ENCODE measurements around the gene PRR36. TPM values are rescaled to one million over a fixed set of nuclear protein-coding genes. Genes with fewer than 3 reads are reported as not detected.

PRR36 gene
- total RNA-seq, 1 donor from 2014 or later, result 0.05 TPM

DNA sequence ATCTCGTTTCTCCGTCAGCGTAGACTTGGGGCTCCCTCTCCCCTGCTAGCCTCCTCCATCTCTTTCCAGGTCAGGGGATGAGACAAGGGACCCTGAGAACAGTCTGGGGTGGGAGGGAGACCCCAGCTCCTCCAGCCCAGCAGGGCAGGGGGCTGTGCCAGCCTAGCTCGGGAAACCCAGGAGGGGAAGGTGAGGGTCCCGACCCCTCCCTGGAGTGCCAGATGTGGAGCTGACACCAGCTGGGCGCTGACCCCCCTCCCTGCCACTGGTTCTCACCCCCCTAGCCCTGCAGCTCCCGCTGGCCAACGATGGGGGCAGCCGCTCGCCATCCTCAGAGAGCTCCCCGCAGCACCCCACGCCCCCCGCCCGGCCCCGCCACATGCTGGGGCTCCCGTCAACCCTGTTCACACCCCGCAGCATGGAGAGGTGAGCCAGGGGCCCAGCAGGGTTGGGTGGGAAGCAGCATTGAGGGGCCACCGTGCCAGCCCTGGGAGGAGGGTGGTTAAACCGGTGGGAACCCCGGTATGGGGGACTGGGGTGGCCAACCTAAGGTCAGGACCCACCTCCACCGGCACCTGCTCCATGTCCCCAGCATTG is 35.4 kb upstream of the PRR36 start:
- Mint-ChIP-seq H3K4me1 (ENCODE audit: low read depth) (peaks cover 14% of the 10 kb centered on the region), H3K4me3 (no peak overlapping the region), H3K27me3 (ENCODE audit: insufficient read depth) (no peaks in the 10 kb centered on the region), H3K9me3 (no peaks in the 10 kb centered on the region), H3K36me3 (ENCODE audit: low read depth) (peaks cover 26% of the 10 kb centered on the region), H3K27ac (no peak overlapping the region)
- intact Hi-C loops (cut with micrococcal nuclease), result no loop called here
- DNase-seq (ENCODE audit: low spot score), result no peak

DNA sequence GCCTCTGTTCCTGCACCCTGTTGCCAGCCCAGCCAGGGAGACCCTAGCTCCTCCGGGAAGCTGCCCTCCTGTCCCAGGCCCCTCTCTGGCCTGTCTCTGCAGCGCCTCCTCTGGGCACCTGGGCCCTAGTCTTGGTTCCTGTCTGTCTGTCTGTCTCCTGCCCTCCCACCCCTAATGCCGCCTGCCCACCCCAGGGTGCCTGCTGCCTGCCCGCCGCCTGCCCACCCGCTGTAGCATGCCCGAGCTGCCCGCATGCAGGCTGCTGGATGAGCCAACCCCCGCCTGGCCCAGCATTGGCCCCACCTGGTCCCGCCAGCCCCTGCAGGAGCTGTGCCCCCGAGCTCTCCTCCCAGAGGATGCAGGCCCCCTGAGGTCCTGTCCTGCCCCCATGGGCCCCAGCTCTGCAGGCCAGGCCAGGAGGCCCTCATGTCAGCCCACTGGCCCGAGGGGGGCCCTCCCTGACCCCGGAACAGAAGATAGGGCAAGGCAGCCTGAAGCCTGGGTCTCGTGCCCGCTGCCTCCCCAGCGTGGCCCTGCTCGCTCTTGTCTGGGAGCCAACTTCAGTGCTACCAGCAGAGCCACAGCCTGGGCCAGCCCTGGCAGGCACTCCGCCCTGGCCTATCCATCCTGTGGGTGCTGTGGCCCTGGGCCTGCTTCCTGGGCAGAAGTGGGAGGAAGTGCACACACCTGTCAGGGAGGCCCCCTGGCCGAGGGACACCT is 34.7 kb upstream of the PRR36 start:
- Mint-ChIP-seq H3K36me3 (ENCODE audit: low read depth) (peaks cover 26% of the 10 kb centered on the region), H3K9me3 (no peaks in the 10 kb centered on the region), H3K4me3 (no peak overlapping the region), H3K4me1 (ENCODE audit: low read depth) (peaks cover 16% of the 10 kb centered on the region), H3K27me3 (ENCODE audit: insufficient read depth) (no peaks in the 10 kb centered on the region), H3K27ac (no peak overlapping the region)
- intact Hi-C loops (cut with micrococcal nuclease), result no loop called here
- DNase-seq (ENCODE audit: low spot score), result no peak

DNA sequence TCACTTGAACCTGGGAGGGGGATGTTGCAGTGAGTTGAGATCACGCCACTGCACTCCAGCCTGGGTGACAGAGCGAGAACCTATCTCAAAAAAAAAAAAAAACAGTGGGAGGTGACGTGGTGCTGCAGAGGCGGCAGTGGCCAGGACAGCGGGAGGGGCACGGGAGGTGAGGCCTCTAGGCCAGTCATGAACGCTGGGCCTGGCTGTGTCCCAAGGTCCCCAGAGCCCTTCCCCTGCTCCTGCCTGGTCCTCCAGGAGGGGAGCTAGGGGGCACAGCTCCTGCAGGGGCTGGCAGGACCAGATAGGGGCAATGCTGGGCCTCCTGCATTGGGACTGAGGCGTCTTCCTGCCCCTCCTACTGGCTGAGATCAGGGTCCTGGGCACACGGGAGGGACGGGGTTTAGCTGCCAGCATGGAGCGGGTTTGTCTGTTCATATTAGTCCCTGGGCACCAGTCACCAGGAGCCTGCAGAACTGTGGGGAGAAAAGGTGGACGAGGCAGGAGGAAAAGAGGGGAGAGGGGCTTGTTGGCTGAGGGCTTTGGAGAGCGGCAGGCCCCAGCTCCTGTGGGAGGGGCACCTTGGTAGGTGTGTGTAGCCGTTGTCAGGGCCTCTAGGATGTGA is 34.0 kb upstream of the PRR36 start:
- intact Hi-C loops (cut with micrococcal nuclease), result no loop called here
- Mint-ChIP-seq H3K9me3 (no peaks in the 10 kb centered on the region), H3K36me3 (ENCODE audit: low read depth) (peaks cover 26% of the 10 kb centered on the region), H3K27ac (no peak overlapping the region), H3K27me3 (ENCODE audit: insufficient read depth) (peaks cover 2% of the 10 kb centered on the region), H3K4me1 (ENCODE audit: low read depth) (peaks cover 20% of the 10 kb centered on the region), H3K4me3 (no peak overlapping the region)
- no peak for DNase-seq (ENCODE audit: low spot score)

DNA sequence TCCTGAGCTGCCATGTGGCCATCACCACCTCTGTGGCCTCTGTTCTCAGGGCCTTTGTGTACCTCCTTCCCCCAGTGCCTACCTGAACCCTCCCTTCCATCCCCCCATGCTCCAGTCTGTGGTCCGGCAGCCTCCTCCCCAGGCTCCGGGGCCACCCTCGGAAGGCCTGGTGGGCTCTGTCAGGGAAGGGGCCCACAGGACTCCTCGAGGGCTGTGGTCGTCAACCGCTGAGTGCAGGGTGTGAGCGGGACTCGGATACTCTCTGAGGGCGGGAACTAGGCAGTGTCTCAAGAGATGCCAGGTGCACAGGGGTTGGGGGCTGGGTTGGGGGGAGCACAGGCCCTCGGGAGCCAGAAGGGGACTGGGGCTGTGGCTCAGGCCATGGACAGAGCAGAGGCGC is 33.4 kb upstream of the PRR36 start:
- no peak for DNase-seq (ENCODE audit: low spot score)
- intact Hi-C loops (cut with micrococcal nuclease), result no loop called here
- Mint-ChIP-seq H3K4me3 (no peak overlapping the region), H3K9me3 (no peaks in the 10 kb centered on the region), H3K36me3 (ENCODE audit: low read depth) (peaks cover 20% of the 10 kb centered on the region), H3K27ac (no peak overlapping the region), H3K27me3 (ENCODE audit: insufficient read depth) (peaks cover 2% of the 10 kb centered on the region), H3K4me1 (ENCODE audit: low read depth) (peaks cover 27% of the 10 kb centered on the region)

DNA sequence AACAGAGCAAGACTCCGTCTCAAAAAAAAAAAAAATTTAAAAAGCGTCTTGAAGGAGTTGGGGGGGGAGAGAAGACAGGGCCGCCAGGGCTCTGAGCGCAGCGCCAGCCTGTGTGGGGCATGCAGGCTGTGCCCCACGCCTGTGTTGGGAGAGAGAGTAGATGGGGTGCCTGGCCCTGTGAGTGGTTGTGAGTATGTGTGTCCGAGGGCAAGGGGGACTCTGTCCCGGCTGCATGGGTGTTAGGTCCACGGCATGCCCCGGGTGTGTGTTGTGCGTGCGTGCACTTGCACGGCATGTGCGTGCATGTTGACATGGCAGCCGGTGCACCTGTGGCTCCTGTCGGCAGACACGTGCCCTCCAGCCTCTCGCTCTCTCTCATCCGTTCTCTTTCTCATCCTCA is 32.9 kb upstream of the PRR36 start:
- peaks cover 2% of the 10 kb centered on the region for H3K27me3 Mint-ChIP-seq (ENCODE audit: insufficient read depth)
- H3K4me3 Mint-ChIP-seq, result no peak overlapping the region
- H3K4me1 Mint-ChIP-seq (ENCODE audit: low read depth), result peaks cover 29% of the 10 kb centered on the region
- DNase-seq (ENCODE audit: low spot score), result no peak
- intact Hi-C loops (cut with micrococcal nuclease), result no loop called here
- H3K9me3 Mint-ChIP-seq, result no peaks in the 10 kb centered on the region
- peaks cover 19% of the 10 kb centered on the region for H3K36me3 Mint-ChIP-seq (ENCODE audit: low read depth)
- no peak overlapping the region for H3K27ac Mint-ChIP-seq

DNA sequence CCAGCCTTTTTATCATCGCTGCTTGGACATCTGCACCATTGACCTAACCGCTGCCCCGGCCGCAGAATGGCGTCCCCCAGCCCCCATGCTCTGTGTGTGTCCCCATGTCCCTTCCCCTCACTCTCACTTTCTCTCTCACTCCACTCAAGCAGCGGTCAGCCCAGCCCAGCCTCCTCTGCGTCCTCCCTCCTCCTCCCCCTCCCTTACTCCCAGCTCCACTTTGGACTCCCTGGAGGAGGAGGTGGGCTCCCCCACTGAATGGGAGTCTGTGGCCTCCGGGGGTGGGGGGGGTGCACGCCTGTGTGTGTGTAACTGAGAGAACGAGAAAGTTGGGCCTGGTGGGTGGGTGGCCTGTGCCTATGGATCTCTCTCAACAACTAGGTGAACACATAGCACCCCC is 31.7 kb upstream of the PRR36 start:
- DNase-seq (ENCODE audit: low spot score), result no peak
- H3K36me3 Mint-ChIP-seq (ENCODE audit: low read depth), result peaks cover 13% of the 10 kb centered on the region
- peaks cover 2% of the 10 kb centered on the region for H3K27me3 Mint-ChIP-seq (ENCODE audit: insufficient read depth)
- H3K9me3 Mint-ChIP-seq, result no peaks in the 10 kb centered on the region
- H3K27ac Mint-ChIP-seq, result peak overlapping the region; percentile 82
- intact Hi-C loops (cut with micrococcal nuclease), result no loop called here
- H3K4me3 Mint-ChIP-seq, result peak overlapping the region; percentile 81
- H3K4me1 Mint-ChIP-seq (ENCODE audit: low read depth), result peaks cover 29% of the 10 kb centered on the region

DNA sequence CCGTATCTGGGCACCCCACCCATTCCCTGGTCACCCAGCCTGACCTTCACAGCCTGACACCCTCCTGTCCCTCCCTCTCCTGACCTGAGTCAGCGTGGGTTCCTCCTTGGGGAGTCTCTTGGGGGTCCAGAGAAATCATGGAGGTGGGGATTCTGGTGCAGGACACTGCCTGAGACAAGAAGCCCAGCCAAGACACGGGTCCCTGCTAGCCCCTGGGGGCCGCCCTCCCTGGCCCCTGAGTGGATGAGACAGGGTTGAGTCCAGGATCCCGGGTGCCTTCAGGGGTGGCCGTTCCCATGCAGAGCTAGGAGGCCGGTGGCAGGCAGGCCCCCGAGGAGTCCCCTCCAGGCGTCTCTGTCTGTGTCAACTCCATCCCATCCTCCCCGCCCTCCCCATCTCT is 31.1 kb upstream of the PRR36 start:
- no peaks in the 10 kb centered on the region for H3K9me3 Mint-ChIP-seq
- H3K27ac Mint-ChIP-seq, result peak overlapping the region; percentile 82
- no peak for DNase-seq (ENCODE audit: low spot score)
- peaks cover 2% of the 10 kb centered on the region for H3K27me3 Mint-ChIP-seq (ENCODE audit: insufficient read depth)
- intact Hi-C loops (cut with micrococcal nuclease), result no loop called here
- peaks cover 29% of the 10 kb centered on the region for H3K4me1 Mint-ChIP-seq (ENCODE audit: low read depth)
- H3K4me3 Mint-ChIP-seq, result peak overlapping the region; percentile 86
- H3K36me3 Mint-ChIP-seq (ENCODE audit: low read depth), result peaks cover 9% of the 10 kb centered on the region

DNA sequence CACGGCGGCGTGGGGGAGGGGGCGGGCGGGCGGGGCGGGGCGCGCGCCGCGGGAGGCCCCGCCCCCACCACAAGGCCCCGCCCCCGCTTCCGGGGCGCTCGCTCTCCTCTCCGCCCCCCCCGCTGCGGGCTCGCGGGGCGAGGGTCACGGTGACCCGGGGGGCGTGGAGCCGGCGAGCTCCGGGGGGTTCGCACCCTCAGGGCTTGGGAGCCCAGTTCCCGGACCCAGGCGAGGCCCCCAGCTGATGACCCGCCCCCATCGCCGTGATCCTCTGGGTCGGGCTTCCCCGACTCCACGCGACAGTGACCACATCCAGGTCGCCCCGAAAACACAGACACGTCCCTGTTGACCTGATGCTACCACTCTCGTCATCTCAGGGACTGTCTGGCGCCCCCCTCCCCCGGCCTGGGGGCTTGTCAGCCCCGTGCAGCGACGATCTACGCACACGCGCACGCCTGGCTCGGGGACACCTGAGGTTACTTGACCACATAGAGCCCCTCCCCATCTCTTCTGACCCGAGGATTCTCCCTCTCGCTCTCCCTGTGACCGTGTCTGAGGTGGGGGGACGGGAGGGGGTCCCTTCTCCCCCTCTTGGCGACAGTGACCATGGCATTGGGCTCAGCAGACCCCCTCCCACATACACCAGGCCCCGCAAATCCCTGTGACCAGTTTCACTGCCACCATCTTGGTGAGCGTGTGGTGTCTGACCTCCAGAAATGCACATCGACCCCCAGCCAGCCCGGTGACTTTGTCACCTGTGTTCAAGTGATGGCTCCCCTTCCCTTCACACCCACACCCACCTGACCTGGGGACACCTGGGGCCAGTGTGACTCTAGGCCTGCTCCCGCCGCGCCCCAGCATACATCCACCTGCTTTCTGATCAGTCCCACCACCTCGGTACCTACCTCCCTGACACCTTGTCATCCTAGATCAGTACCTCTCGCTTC is 30.2 kb upstream of the PRR36 start:
- peaks cover 29% of the 10 kb centered on the region for H3K4me1 Mint-ChIP-seq (ENCODE audit: low read depth)
- intact Hi-C loops (cut with micrococcal nuclease), result no loop called here
- DNase-seq (ENCODE audit: low spot score), result peak; percentile 68
- peaks cover 2% of the 10 kb centered on the region for H3K27me3 Mint-ChIP-seq (ENCODE audit: insufficient read depth)
- peak overlapping the region; percentile 90 for H3K4me3 Mint-ChIP-seq
- H3K9me3 Mint-ChIP-seq, result no peaks in the 10 kb centered on the region
- peak overlapping the region; percentile 79 for H3K27ac Mint-ChIP-seq
- H3K36me3 Mint-ChIP-seq (ENCODE audit: low read depth), result peaks cover 9% of the 10 kb centered on the region

DNA sequence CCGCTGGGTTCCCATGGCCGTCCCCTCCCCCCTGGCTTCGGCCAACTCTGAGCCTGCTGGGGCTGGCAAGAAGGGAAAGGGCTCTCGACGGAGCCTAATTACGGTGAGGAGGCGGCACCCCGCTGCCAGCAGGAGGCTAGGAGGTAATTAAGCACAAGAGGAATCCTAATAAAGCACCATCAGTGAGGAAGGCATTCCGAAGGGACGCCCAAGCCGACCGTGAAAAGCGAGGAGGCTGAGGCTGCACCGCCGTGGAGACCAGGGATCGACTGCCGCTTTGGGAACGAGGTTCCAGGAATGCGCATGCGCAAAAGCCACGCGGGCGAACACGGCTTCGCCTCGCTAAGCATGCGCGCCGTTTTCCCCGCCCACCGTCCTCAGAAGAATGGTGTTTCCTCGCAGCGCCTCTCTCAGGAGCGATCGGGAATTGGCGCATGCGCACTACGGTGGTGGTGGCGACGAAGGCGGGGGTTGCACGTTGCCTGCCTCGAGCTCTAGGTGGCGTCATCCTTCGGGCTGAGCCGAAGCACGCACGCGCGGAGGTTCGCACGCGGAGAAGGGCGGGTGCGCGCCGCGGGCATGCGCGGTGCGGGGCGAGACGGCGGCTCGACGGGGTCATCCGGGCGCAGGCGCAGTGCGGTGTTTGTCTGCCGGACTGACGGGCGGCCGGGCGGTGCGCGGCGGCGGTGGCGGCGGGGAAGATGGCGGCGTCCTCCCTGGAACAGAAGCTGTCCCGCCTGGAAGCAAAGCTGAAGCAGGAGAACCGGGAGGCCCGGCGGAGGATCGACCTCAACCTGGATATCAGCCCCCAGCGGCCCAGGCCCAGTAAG is 29.3 kb upstream of the PRR36 start, which contains the start of gene MAP2K7:
Gene MAP2K7, plus strand, starts transcription at position 634 of the 830 bp plus-strand sequence. Its CDS starts 68 bp downstream, at position 702.
- peaks cover 2% of the 10 kb centered on the region for H3K27me3 Mint-ChIP-seq (ENCODE audit: insufficient read depth)
- H3K4me1 Mint-ChIP-seq (ENCODE audit: low read depth), result peaks cover 29% of the 10 kb centered on the region
- H3K27ac Mint-ChIP-seq, result peak within 1 kb of the TSS; percentile 94
- no peaks in the 10 kb centered on the region for H3K9me3 Mint-ChIP-seq
- peak; percentile 100 for DNase-seq (ENCODE audit: low spot score)
- intact Hi-C loops (cut with micrococcal nuclease), result loop anchor here (1.0 kb wide), 5 partner anchors 17 to 223 kb away; partner anchors contain the start of genes SNAPC2, TIMM44 and TRAPPC5
- H3K4me3 Mint-ChIP-seq, result peak within 1 kb of the TSS; percentile 90
- peaks cover 9% of the 10 kb centered on the region for H3K36me3 Mint-ChIP-seq (ENCODE audit: low read depth)

DNA sequence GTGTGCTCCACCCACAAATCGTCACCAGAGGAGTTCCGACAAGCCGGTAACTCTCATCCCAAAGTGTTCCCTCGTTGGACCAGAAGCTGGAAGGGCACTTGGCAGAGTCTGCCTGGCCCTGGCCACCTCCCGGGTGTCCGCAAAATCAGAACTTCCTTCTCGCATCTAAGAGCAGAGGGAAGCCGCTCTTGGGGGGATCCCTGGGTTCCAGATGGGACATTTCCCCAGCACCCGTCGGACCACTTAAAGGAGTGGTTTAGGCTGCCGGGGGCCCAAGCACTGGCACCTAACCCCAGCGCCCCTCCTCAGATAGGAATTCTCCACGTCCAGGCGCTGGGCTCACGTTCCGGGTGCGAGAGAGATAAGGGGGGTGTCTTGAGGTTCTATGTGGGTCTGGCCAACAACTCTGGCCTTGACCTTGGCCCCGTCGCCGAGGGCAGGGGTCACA is 28.6 kb upstream of the PRR36 start:
- Mint-ChIP-seq H3K27me3 (ENCODE audit: insufficient read depth) (peaks cover 2% of the 10 kb centered on the region), H3K9me3 (no peaks in the 10 kb centered on the region), H3K36me3 (ENCODE audit: low read depth) (peaks cover 8% of the 10 kb centered on the region), H3K4me3 (peak overlapping the region; percentile 90), H3K27ac (peak overlapping the region; percentile 94), H3K4me1 (ENCODE audit: low read depth) (peaks cover 29% of the 10 kb centered on the region)
- DNase-seq (ENCODE audit: low spot score), result no peak
- intact Hi-C loops (cut with micrococcal nuclease), result loop anchor here (1.0 kb wide), 5 partner anchors 17 to 223 kb away; partner anchors contain the start of genes SNAPC2, TIMM44 and TRAPPC5

DNA sequence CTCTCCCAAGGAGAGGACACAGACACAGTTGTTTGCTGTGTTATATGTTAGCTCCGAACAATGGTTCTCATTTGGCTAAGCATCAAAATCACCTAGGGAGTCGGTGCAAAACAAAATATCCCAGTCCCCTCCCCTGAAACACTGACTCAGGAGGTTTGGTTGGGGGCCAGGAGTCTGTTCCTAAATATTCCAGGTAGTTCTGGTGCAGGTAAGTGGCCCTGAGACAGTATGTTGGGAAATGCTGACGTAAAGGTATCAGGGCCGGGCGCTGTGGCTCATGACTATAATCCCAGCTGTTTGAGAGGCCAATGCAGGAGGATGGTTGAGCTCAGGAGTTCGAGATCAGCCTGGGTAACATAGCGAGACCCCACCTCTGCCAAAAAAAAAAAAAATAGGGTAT is 27.1 kb upstream of the PRR36 start:
- Mint-ChIP-seq H3K4me1 (ENCODE audit: low read depth) (peaks cover 29% of the 10 kb centered on the region), H3K27me3 (ENCODE audit: insufficient read depth) (peaks cover 2% of the 10 kb centered on the region), H3K4me3 (no peak overlapping the region), H3K36me3 (ENCODE audit: low read depth) (peaks cover 8% of the 10 kb centered on the region), H3K27ac (no peak overlapping the region), H3K9me3 (no peaks in the 10 kb centered on the region)
- intact Hi-C loops (cut with micrococcal nuclease), result no loop called here
- DNase-seq (ENCODE audit: low spot score), result no peak

DNA sequence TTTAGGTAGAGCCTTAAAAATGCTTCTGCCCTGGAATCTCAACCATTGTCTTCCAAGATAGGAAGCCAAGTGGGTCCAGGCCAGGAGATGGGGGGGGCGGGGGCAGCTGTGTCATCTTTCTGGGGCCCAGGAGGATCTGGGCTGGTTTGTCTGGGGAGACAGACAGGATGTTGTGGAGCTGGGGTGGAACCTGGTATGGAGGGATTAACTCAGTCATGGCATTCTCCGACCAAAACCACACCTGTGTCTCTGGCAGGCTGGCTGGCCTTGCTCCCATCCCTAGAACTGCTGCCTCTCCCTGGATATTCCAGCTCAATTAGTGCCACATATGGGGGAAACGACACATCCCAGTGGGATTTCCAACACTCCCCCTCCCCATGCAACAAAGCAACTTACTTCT is 26.7 kb upstream of the PRR36 start:
- no peaks in the 10 kb centered on the region for H3K9me3 Mint-ChIP-seq
- peaks cover 2% of the 10 kb centered on the region for H3K27me3 Mint-ChIP-seq (ENCODE audit: insufficient read depth)

More for the DNA sequence above, 26.7 kb upstream of the PRR36 start:
- intact Hi-C loops (cut with micrococcal nuclease), result no loop called here
- no peak for DNase-seq (ENCODE audit: low spot score)
- Mint-ChIP-seq H3K4me1 (ENCODE audit: low read depth) (peaks cover 28% of the 10 kb centered on the region), H3K27ac (no peak overlapping the region), H3K4me3 (no peak overlapping the region), H3K36me3 (ENCODE audit: low read depth) (peaks cover 5% of the 10 kb centered on the region)

Data from activated T-helper 1 cell treated with anti-CD3 and anti-CD28 coated beads, Interleukin-12 subunit alpha, Interleukin-12 subunit beta, Interleukin-2, Interleukin-4 antibody, amounts not matched to agents 30 ng/mL and 10 ng/mL and 1 ng/mL, durations not matched to agents 14 hours and 24 hours and 36 hours (primary cell).